DND-41 (cell line): ENCODE measurements around the gene NTMT2.

Experiments
- ATAC-seq: fragments of 200-7000 bp; cut with Tn5 transposase; 3 replicates; pipeline ENCODE4 v1.9.1; 2021; ENCODE audit warnings: low read depth; ENCODE audit not compliant: insufficient read depth
- DNase-seq: peaks from one replicate; pipeline ENCODE4 v3.0.0-alpha.2; 2020
- H2AFZ ChIP-seq: 2 replicates; pipeline ENCODE4 v1.6.0; 2012; ENCODE audit warnings: low read depth, low read length
- H3K27ac ChIP-seq: 2 replicates; pipeline ENCODE4 v1.5.1; 2012; ENCODE audit warnings: low read length, inconsistent platforms
- H3K27me3 ChIP-seq: fragments of 200-600 bp; sonication (generic); 2 replicates; pipeline ENCODE4 v1.6.0; 2012; ENCODE audit warnings: low read length, mild to moderate bottlenecking, inconsistent platforms; ENCODE audit not compliant: insufficient read depth, poor library complexity
- H3K36me3 ChIP-seq: 2 replicates; pipeline ENCODE4 v1.5.1; 2012; ENCODE audit warnings: low read length, inconsistent platforms; ENCODE audit not compliant: insufficient read depth
- H3K4me1 ChIP-seq: 2 replicates; pipeline ENCODE4 v1.5.1; 2012; ENCODE audit warnings: mild to moderate bottlenecking, low read length; ENCODE audit not compliant: insufficient read depth
- H3K4me2 ChIP-seq: 2 replicates; pipeline ENCODE4 v1.6.0; 2012; ENCODE audit warnings: mild to moderate bottlenecking, moderate library complexity, low read length, inconsistent platforms; ENCODE audit not compliant: insufficient read depth
- H3K4me3 ChIP-seq, 2 experiments: fragments of 200-600 bp in 1 of 2; shearing (Covaris generic) in 1 of 2; 2 replicates each; pipeline ENCODE4 v1.5.1; 2012 to 2016; ENCODE audit warnings: inconsistent platforms in 2 of 2, low read length in 2 of 2, mild to moderate bottlenecking in 2 of 2, low read depth in 1 of 2, moderate library complexity in 1 of 2
- H3K79me2 ChIP-seq: 2 replicates; pipeline ENCODE4 v1.6.0; 2012; ENCODE audit warnings: low read length, inconsistent platforms; ENCODE audit not compliant: insufficient read depth
- H3K9ac ChIP-seq: 2 replicates; pipeline ENCODE4 v1.6.0; 2012; ENCODE audit warnings: low read depth, mild to moderate bottlenecking, inconsistent platforms, low read length, moderate library complexity
- H3K9me3 ChIP-seq: 2 replicates; pipeline ENCODE4 v1.5.1; 2012; ENCODE audit warnings: low read length, moderate library complexity, mild to moderate bottlenecking, inconsistent platforms; ENCODE audit not compliant: insufficient read depth, severe bottlenecking
- H4K20me1 ChIP-seq: 2 replicates; pipeline ENCODE4 v1.6.0; 2012; ENCODE audit warnings: low read length; ENCODE audit not compliant: insufficient read depth
- CTCF ChIP-seq: IDR thresholded peaks from 2 replicates; pipeline ENCODE4 v1.5.1; 2012; ENCODE audit warnings: borderline replicate concordance, low read length, moderate library complexity, mild to moderate bottlenecking; ENCODE audit not compliant: poor library complexity, severe bottlenecking; ENCODE audit errors: extremely low read depth
- EZH2 ChIP-seq: IDR thresholded peaks from 3 replicates; pipeline ENCODE4 v1.6.1; 2012; ENCODE audit warnings: borderline replicate concordance, low read depth, mild to moderate bottlenecking, moderate library complexity, low read length, inconsistent platforms; ENCODE audit not compliant: severe bottlenecking

The NTMT2 gene

DNA sequence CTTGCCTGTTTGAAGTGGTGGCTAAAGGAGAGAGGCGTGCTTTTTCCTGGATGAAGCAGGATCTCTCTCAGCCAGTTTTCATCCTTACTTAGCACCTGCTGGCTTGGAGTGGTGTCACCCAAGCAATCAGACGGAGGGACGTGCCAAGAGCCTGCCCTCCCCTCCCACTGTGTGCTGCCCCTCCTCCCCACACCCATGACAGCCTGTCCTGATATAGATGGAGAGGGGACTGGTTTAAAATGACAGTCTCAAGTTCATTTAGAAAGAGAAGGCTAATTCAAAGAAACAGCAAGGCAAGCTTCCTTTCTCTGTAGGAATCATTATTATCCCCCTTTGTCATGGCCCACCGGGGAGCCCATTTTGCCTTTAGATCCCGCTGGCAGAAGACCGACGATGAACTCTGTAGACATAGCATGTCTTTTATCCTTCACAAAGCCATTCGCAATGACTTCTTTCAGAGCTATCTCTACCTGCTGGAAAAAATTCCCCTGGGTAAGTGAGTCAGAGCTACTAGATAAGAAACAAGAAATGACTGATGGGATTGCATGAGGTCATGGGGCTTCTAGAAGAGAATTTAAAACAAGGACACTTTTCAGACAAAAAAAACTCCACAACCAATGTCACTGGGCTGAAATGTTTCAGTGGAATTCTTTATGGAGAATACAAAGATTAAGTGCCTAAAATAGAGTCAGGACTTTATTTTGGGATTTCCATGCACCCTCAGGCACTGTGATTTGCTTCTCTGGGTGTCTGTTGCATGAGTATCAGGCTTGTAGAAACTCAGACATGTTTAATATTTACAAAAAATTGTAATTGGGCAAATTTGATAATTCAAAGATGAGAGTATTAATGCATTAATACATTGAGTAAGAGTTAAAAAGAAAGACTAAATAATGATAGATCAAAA lies at the start of gene NTMT2:
NTMT2 (plus strand) TSS at position 190 of the 907 bp plus-strand sequence; CDS start at position 339, 149 bp downstream.
- DNase-seq (peak; percentile 51), ATAC-seq (0 out of 3 replicates have a peak, but pooled peaks have one; percentile 1)
- Histone ChIP-seq H3K27ac (peak within 1 kb of the TSS; percentile 91), H3K36me3 (no peaks in the 10 kb centered on the region), H3K79me2 (no peaks in the 10 kb centered on the region), H3K27me3 (no peaks in the 10 kb centered on the region), H4K20me1 (no peaks in the 10 kb centered on the region), H3K4me3 (peak within 1 kb of the TSS in 1 of 2 experiments; percentile 42; a peak in 2 of 4 replicates), H3K9me3 (no peaks in the 10 kb centered on the region), H3K9ac (peak within 1 kb of the TSS; percentile 53), H3K4me2 (peak within 1 kb of the TSS; percentile 64), H3K4me1 (peaks cover 58% of the 10 kb centered on the region), H2AFZ (peak within 1 kb of the TSS; percentile 61)
- TF ChIP-seq CTCF (no peak), EZH2 (no peak)

GRCh38 chr1:170095976-170096748 lies 49.6 kb upstream of the NTMT2 start:
- Histone ChIP-seq H3K4me2 (no peak overlapping the region), H3K27me3 (no peaks in the 10 kb centered on the region), H3K4me1 (no peaks in the 10 kb centered on the region), H3K9ac (no peak overlapping the region), H3K79me2 (no peaks in the 10 kb centered on the region), H4K20me1 (no peaks in the 10 kb centered on the region), H3K27ac (no peak overlapping the region), H2AFZ (no peak overlapping the region), H3K36me3 (no peaks in the 10 kb centered on the region), H3K9me3 (no peaks in the 10 kb centered on the region), H3K4me3 (no peak overlapping the region)
- TF ChIP-seq CTCF (no peak), EZH2 (no peak)
- DNase-seq (no peak), ATAC-seq (no peak)

DNA sequence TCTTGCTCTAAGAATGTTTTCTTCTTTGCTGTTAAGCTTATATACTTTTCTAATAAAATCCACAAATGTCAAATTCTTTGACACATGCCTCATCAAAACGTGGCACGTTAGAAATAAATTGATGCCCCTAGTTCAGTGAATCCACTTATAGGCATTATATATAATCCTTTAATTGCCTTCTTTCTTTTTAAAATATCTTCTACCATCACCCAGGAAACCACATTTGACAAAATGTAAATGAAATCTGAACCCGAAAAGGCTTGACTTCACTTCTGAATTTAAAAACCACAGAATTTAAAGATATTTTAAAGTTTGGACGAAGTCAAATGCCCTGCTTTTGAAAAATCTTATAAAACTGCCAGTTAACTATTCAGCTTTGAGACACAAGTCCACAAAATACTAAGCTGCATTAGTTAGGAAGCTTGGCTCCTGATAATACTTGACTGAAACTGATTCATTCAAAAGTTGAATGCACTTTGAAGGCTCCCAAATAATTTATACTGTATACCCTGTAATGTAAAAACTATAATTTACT lies 48.9 kb upstream of the NTMT2 start:
- ATAC-seq, result no peak

More for the DNA sequence above, 48.9 kb upstream of the NTMT2 start:
- Histone ChIP-seq H3K4me2 (no peak overlapping the region), H3K79me2 (no peaks in the 10 kb centered on the region), H3K4me3 (no peak overlapping the region), H3K4me1 (no peaks in the 10 kb centered on the region), H3K27me3 (no peaks in the 10 kb centered on the region), H2AFZ (no peak overlapping the region), H3K9ac (no peak overlapping the region), H4K20me1 (no peaks in the 10 kb centered on the region), H3K36me3 (no peaks in the 10 kb centered on the region), H3K9me3 (no peaks in the 10 kb centered on the region), H3K27ac (no peak overlapping the region)
- no peak for DNase-seq
- TF ChIP-seq CTCF (no peak), EZH2 (no peak)
